Body of pancreas (tissue), 4 donors: ENCODE measurements around the gene UGGT2.
"Not testable (repeated sequence)": the region's sequence is repeated elsewhere in the genome, so short reads cannot be mapped to it uniquely, and the experiment has no call there.

ENCODE experiments used
- CTCF ChIP-seq, 7 experiments: fragments of 450-650 bp in 4 of 7; fragments of 200-600 bp in 3 of 7; sonication (generic) in 3 of 7; IDR thresholded peaks; one replicate each; pipeline ENCODE4 v1.5.1; 2016 to 2019; ENCODE audit warnings: antibody characterized with exemption in 7 of 7
- POLR2A ChIP-seq, 3 donors: fragments of 450-650 bp; IDR thresholded peaks; one replicate each; pipeline ENCODE4 v1.6.1; 2016; ENCODE audit warnings: antibody characterized with exemption in 3 of 3, mild to moderate bottlenecking in 2 of 3

GRCh38 chr13:95845656-95846055, 207.5 kb downstream of the UGGT2 start:
- TF ChIP-seq CTCF, POLR2A (IDR thresholded peaks at IDR 0.05): not testable (repeated sequence)
